ENCODE measurements around the gene FLT1.

FLT1 gene

GRCh38 chr13:28458608-28459007 is 36.3 kb downstream of the FLT1 start:
- DNase-seq (ENCODE audit: low read depth in 2 of 3, low spot score in 1 of 3) = no peak

- no peak for DNase-seq (ENCODE audit: low read depth in 2 of 3, low spot score in 1 of 3)
Measured at GRCh38 chr13:28458051-28458450, 36.9 kb downstream of the FLT1 start.

GRCh38 chr13:28457521-28457920 is 37.4 kb downstream of the FLT1 start:
- no peak for DNase-seq (ENCODE audit: low read depth in 2 of 3, low spot score in 1 of 3)

GRCh38 chr13:28455580-28456194 is 39.2 kb downstream of the FLT1 start:
- DNase-seq (ENCODE audit: low read depth in 2 of 3, low spot score in 1 of 3) = no peak

GRCh38 chr13:28452755-28453154 is 42.2 kb downstream of the FLT1 start:
- DNase-seq (ENCODE audit: low read depth in 2 of 3, low spot score in 1 of 3) = no peak

GRCh38 chr13:28451482-28452217 is 43.3 kb downstream of the FLT1 start:
- DNase-seq (ENCODE audit: low read depth in 2 of 3, low spot score in 1 of 3) = no peak

- no peak for DNase-seq (ENCODE audit: low read depth in 2 of 3, low spot score in 1 of 3)
Measured at GRCh38 chr13:28449826-28450773, 44.8 kb downstream of the FLT1 start.

GRCh38 chr13:28448651-28449358 is 46.1 kb downstream of the FLT1 start:
- no peak for DNase-seq (ENCODE audit: low read depth in 2 of 3, low spot score in 1 of 3)

GRCh38 chr13:28447989-28448388 is 46.9 kb downstream of the FLT1 start:
- DNase-seq (ENCODE audit: low read depth in 2 of 3, low spot score in 1 of 3) = no peak

GRCh38 chr13:28447206-28447605 is 47.7 kb downstream of the FLT1 start:
- DNase-seq (ENCODE audit: low read depth in 2 of 3, low spot score in 1 of 3) = no peak

- DNase-seq (ENCODE audit: low read depth in 2 of 3, low spot score in 1 of 3) = no peak
Measured at GRCh38 chr13:28442839-28443238, 52.1 kb downstream of the FLT1 start.

GRCh38 chr13:28441529-28441928 is 53.4 kb downstream of the FLT1 start:
- DNase-seq (ENCODE audit: low read depth in 2 of 3, low spot score in 1 of 3) = no peak

- no peak for DNase-seq (ENCODE audit: low read depth in 2 of 3, low spot score in 1 of 3)
Measured at GRCh38 chr13:28440774-28441504, 54.0 kb downstream of the FLT1 start.

- DNase-seq (ENCODE audit: low read depth in 2 of 3, low spot score in 1 of 3) = no peak
Measured at GRCh38 chr13:28438598-28439334, 56.2 kb downstream of the FLT1 start.

- DNase-seq (ENCODE audit: low read depth in 2 of 3, low spot score in 1 of 3) = no peak
Measured at GRCh38 chr13:28438067-28438466, 56.9 kb downstream of the FLT1 start.

- no peak for DNase-seq (ENCODE audit: low read depth in 2 of 3, low spot score in 1 of 3)
Measured at GRCh38 chr13:28435917-28436316, 59.0 kb downstream of the FLT1 start.

- DNase-seq (ENCODE audit: low read depth in 2 of 3, low spot score in 1 of 3) = no peak
Measured at GRCh38 chr13:28434926-28435325, 60.0 kb downstream of the FLT1 start.

GRCh38 chr13:28432816-28433560 is 61.9 kb downstream of the FLT1 start:
- no peak for DNase-seq (ENCODE audit: low read depth in 2 of 3, low spot score in 1 of 3)

- no peak for DNase-seq (ENCODE audit: low read depth in 2 of 3, low spot score in 1 of 3)
Measured at GRCh38 chr13:28429685-28430290, 65.1 kb downstream of the FLT1 start.

Data from stimulated activated CD4-positive, alpha-beta T cell treated with anti-CD3 and anti-CD28 coated beads, Interleukin-12 subunit alpha, Interleukin-12 subunit beta, amount 100 ng/mL, for 48 hours (primary cell).